HepG2 (cell line): ENCODE data around the gene MICB. TPM values are rescaled to one million over a fixed set of nuclear protein-coding genes. Genes with fewer than 3 reads are reported as not detected.

Experiments
- FOXA1 ChIP-seq, 2 experiments: fragments of 450-650 bp in 1 of 2; sonication (generic) in 1 of 2; formaldehyde crosslinking in 1 of 2; IDR thresholded peaks; 2 replicates each; pipeline versions ENCODE4 v1.4.0 to v1.6.1; 2016 to 2020; ENCODE audit warnings: missing genetic modification reagents in 1 of 2
- FOXK1 ChIP-seq: sonication (generic); formaldehyde crosslinking; IDR thresholded peaks from 2 replicates; pipeline ENCODE4 v1.4.0; 2020; ENCODE audit warnings: low read depth, missing genetic modification reagents, borderline replicate concordance
- HMGA1 ChIP-seq: sonication (generic); formaldehyde crosslinking; conservative IDR thresholded peaks from 2 replicates; pipeline ENCODE4 v1.4.0; 2020; ENCODE audit warnings: missing genetic modification reagents
- PHF21A ChIP-seq: sonication (generic); formaldehyde crosslinking; IDR thresholded peaks from 2 replicates; pipeline ENCODE4 v1.5.0; 2020; ENCODE audit warnings: mild to moderate bottlenecking, missing genetic modification reagents
- RAD51 ChIP-seq: fragments of 450-650 bp; IDR thresholded peaks from 2 replicates; pipeline ENCODE4 v1.6.1; 2016; ENCODE audit warnings: borderline replicate concordance
- SALL1 ChIP-seq: sonication (generic); formaldehyde crosslinking; IDR thresholded peaks from 2 replicates; pipeline ENCODE4 v1.8.0; 2022; ENCODE audit warnings: mild to moderate bottlenecking, missing genetic modification reagents
- SP4 ChIP-seq: sonication (generic); formaldehyde crosslinking; IDR thresholded peaks from 2 replicates; pipeline ENCODE4 v1.8.1; 2023; ENCODE audit warnings: mild to moderate bottlenecking, missing genetic modification reagents
- SRF ChIP-seq: IDR thresholded peaks from 2 replicates; pipeline ENCODE4 v1.6.1; 2011; ENCODE audit warnings: mild to moderate bottlenecking, low read depth, low read length, moderate library complexity
- polyA plus RNA-seq, 8 experiments: library from polyadenylated mRNA; depleted of rRNA in 3 of 8; stranded (reverse) in 7 of 8; unstranded in 1 of 8; fragments of >200 nt; fragmentation: Illumina TruSeq in 4 of 8; extraction: Trizol in 4 of 8; gene quantifications; 2 replicates each; pipeline versions ENCODE4 v1.2.1 to v1.2.3, GENCODE V29; 2011 to 2016; ENCODE audit warnings: low read depth in 4 of 8, missing spikeins in 1 of 8, mixed read lengths in 1 of 8; ENCODE audit not compliant: insufficient read depth in 1 of 8
- total RNA-seq, 5 experiments: library from RNA; depleted of rRNA; stranded (reverse); fragments of >200 nt; fragmentation: Illumina TruSeq; extraction: Trizol; gene quantifications; 2 replicates each; pipeline ENCODE4 v1.2.3, GENCODE V29; 2016; ENCODE audit warnings: low read depth in 1 of 5
- TF ChIP-seq, protein P1 (sequence below): fragments of 450-650 bp; IDR thresholded peaks from 2 replicates; pipeline ENCODE4 v1.6.1; 2017; ENCODE audit warnings: mild to moderate bottlenecking
- TF ChIP-seq, protein P2 (sequence below): IDR thresholded peaks from 2 replicates; pipeline ENCODE4 v1.6.1; 2016; ENCODE audit warnings: low read depth, control low read depth
- TF ChIP-seq, protein P3 (sequence below): sonication (generic); formaldehyde crosslinking; IDR thresholded peaks from 2 replicates; pipeline ENCODE4 v1.4.0; 2020; ENCODE audit warnings: mild to moderate bottlenecking, missing genetic modification reagents
- TF ChIP-seq, protein P4 (sequence below), 2 experiments: sonication (generic) in 1 of 2; formaldehyde crosslinking in 1 of 2; IDR thresholded peaks; 2 replicates each; pipeline versions ENCODE4 v1.6.1 to v1.9.0; 2014 to 2022; ENCODE audit warnings: antibody characterized with exemption in 1 of 2, borderline replicate concordance in 1 of 2, inconsistent platforms in 1 of 2, low read depth in 1 of 2, missing genetic modification reagents in 1 of 2
- TF ChIP-seq, protein P5 (sequence below): sonication (generic); formaldehyde crosslinking; IDR thresholded peaks from 2 replicates; pipeline ENCODE4 v1.4.0; 2020; ENCODE audit warnings: missing genetic modification reagents

The MICB gene
- total and polyA plus RNA-seq, 2 of the 13 experiments (the other 11 are each of a cell fraction or from before 2014, with no cell fraction given) = 12.5 to 12.8 TPM

DNA sequence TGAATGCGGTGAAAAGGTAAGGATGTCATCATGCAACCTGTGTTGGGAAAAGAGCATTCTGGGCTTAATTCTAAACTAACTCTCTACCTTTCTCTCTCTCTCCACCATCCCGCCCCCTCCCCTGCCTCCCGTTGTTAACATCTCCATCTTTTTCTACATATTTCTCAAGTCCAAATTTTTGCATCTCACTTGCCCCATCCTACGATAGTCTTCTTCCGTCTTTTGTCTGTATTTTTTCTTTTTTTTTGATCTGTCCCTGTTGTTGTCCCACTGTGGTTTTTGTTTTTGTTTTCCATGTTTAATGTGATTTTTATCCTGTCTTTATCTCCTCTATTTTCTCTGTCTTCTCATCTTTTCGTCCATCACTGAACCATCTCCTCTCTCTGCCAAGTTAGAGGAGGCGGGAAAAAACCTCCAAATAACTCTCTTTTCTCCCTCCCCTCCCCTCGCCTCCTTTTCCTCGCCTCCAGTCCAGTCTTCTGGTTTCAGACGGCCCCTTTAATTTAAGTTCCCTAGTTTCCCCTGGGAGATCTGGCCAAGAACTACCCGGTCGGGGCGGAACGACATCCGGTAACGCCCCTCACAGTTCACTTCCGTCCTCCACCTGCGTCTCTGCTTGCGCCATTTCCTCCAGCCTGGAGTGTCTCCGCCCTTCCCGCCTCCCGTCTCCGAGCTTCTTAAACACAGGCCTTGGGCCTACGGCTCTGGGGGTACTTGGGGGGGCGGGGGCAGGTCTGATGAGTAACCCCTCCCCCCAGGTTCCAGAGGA lies 49.2 kb downstream of the MICB start, which contains the start of gene NFKBIL1 (continued):
- TF ChIP-seq FOXA1 (IDR thresholded peaks at IDR 0.05) (0 out of 2 replicates have a peak, but pooled peaks have one; percentile 32), FOXA1 (CRISPR knock-in tag; IDR thresholded peaks at IDR 0.05) (0 out of 2 replicates have a peak, but pooled peaks have one; percentile 27), SP4 (CRISPR knock-in tag) (peak; percentile 96), RAD51 (0 out of 2 replicates have a peak, but pooled peaks have one; percentile 5), FOXK1 (CRISPR knock-in tag) (peak; percentile 92; the same call in 1 of the 2 replicates), SRF (peak; percentile 73; the same call in 1 of the 2 replicates), SALL1 (CRISPR knock-in tag) (peak; percentile 81), HMGA1 (CRISPR knock-in tag) (no peak), PHF21A (peak; percentile 44; the same call in 1 of the 2 replicates)
- TF ChIP-seq, protein P1, sequence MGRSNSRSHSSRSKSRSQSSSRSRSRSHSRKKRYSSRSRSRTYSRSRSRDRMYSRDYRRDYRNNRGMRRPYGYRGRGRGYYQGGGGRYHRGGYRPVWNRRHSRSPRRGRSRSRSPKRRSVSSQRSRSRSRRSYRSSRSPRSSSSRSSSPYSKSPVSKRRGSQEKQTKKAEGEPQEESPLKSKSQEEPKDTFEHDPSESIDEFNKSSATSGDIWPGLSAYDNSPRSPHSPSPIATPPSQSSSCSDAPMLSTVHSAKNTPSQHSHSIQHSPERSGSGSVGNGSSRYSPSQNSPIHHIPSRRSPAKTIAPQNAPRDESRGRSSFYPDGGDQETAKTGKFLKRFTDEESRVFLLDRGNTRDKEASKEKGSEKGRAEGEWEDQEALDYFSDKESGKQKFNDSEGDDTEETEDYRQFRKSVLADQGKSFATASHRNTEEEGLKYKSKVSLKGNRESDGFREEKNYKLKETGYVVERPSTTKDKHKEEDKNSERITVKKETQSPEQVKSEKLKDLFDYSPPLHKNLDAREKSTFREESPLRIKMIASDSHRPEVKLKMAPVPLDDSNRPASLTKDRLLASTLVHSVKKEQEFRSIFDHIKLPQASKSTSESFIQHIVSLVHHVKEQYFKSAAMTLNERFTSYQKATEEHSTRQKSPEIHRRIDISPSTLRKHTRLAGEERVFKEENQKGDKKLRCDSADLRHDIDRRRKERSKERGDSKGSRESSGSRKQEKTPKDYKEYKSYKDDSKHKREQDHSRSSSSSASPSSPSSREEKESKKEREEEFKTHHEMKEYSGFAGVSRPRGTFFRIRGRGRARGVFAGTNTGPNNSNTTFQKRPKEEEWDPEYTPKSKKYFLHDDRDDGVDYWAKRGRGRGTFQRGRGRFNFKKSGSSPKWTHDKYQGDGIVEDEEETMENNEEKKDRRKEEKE = no peak
- TF ChIP-seq, protein P2, sequence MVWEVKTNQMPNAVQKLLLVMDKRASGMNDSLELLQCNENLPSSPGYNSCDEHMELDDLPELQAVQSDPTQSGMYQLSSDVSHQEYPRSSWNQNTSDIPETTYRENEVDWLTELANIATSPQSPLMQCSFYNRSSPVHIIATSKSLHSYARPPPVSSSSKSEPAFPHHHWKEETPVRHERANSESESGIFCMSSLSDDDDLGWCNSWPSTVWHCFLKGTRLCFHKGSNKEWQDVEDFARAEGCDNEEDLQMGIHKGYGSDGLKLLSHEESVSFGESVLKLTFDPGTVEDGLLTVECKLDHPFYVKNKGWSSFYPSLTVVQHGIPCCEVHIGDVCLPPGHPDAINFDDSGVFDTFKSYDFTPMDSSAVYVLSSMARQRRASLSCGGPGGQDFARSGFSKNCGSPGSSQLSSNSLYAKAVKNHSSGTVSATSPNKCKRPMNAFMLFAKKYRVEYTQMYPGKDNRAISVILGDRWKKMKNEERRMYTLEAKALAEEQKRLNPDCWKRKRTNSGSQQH (CRISPR knock-in tag) = peak; percentile 57; the same call in 1 of the 2 replicates
- TF ChIP-seq, protein P3, sequence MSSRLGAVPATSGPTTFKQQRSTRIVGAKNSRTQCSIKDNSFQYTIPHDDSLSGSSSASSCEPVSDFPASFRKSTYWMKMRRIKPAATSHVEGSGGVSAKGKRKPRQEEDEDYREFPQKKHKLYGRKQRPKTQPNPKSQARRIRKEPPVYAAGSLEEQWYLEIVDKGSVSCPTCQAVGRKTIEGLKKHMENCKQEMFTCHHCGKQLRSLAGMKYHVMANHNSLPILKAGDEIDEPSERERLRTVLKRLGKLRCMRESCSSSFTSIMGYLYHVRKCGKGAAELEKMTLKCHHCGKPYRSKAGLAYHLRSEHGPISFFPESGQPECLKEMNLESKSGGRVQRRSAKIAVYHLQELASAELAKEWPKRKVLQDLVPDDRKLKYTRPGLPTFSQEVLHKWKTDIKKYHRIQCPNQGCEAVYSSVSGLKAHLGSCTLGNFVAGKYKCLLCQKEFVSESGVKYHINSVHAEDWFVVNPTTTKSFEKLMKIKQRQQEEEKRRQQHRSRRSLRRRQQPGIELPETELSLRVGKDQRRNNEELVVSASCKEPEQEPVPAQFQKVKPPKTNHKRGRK (CRISPR knock-in tag) = peak; percentile 90; the same call in 1 of the 2 replicates
- TF ChIP-seq, protein P4, sequence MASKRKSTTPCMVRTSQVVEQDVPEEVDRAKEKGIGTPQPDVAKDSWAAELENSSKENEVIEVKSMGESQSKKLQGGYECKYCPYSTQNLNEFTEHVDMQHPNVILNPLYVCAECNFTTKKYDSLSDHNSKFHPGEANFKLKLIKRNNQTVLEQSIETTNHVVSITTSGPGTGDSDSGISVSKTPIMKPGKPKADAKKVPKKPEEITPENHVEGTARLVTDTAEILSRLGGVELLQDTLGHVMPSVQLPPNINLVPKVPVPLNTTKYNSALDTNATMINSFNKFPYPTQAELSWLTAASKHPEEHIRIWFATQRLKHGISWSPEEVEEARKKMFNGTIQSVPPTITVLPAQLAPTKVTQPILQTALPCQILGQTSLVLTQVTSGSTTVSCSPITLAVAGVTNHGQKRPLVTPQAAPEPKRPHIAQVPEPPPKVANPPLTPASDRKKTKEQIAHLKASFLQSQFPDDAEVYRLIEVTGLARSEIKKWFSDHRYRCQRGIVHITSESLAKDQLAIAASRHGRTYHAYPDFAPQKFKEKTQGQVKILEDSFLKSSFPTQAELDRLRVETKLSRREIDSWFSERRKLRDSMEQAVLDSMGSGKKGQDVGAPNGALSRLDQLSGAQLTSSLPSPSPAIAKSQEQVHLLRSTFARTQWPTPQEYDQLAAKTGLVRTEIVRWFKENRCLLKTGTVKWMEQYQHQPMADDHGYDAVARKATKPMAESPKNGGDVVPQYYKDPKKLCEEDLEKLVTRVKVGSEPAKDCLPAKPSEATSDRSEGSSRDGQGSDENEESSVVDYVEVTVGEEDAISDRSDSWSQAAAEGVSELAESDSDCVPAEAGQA (IDR thresholded peaks at IDR 0.05; ENCODE audit: low read depth) = peak; percentile 93
- TF ChIP-seq, protein P4 (CRISPR knock-in tag; IDR thresholded peaks at IDR 0.05; ENCODE audit: borderline replicate concordance) = no peak
- TF ChIP-seq, protein P5, sequence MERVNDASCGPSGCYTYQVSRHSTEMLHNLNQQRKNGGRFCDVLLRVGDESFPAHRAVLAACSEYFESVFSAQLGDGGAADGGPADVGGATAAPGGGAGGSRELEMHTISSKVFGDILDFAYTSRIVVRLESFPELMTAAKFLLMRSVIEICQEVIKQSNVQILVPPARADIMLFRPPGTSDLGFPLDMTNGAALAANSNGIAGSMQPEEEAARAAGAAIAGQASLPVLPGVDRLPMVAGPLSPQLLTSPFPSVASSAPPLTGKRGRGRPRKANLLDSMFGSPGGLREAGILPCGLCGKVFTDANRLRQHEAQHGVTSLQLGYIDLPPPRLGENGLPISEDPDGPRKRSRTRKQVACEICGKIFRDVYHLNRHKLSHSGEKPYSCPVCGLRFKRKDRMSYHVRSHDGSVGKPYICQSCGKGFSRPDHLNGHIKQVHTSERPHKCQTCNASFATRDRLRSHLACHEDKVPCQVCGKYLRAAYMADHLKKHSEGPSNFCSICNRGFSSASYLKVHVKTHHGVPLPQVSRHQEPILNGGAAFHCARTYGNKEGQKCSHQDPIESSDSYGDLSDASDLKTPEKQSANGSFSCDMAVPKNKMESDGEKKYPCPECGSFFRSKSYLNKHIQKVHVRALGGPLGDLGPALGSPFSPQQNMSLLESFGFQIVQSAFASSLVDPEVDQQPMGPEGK (CRISPR knock-in tag) = peak; percentile 94; the same call in 1 of the 2 replicates
